Natural killer cell (primary cell): Measurements from ENCODE around the gene PRDM8. TPM values are rescaled to one million over a fixed set of nuclear protein-coding genes. Genes with fewer than 3 reads are reported as not detected.

Experiments used
- ATAC-seq, 3 donors: fragments of 150-1000 bp in 2 of 3; fragments of 200-7000 bp in 1 of 3; cut with Tn5 transposase; 1 replicate in 1 of 3; 2 replicates in 2 of 3; pipeline ENCODE4 v1.10.0; 2021; ENCODE audit warnings: mild to moderate bottlenecking in 2 of 3, moderate library complexity in 2 of 3
- DNase-seq, 2 donors: peaks; one replicate each; pipeline versions ENCODE4 v3.0.0 to v3.0.0-alpha.2; 2013 to 2021; ENCODE audit warnings: mixed read lengths in 1 of 2
- H3K27ac ChIP-seq: one replicate; pipeline ENCODE4 v1.5.1; 2013; ENCODE audit warnings: mild to moderate bottlenecking, low read length
- H3K27me3 ChIP-seq: one replicate; pipeline ENCODE4 v1.6.1; 2013; ENCODE audit warnings: low read length; ENCODE audit not compliant: control insufficient read depth, insufficient read depth
- H3K36me3 ChIP-seq: one replicate; pipeline ENCODE4 v1.6.1; 2013; ENCODE audit warnings: low read length; ENCODE audit not compliant: control insufficient read depth, insufficient read depth
- H3K4me1 ChIP-seq: one replicate; pipeline ENCODE4 v1.6.1; 2013; ENCODE audit warnings: low read length; ENCODE audit not compliant: control insufficient read depth, insufficient read depth
- H3K4me3 ChIP-seq: one replicate; pipeline ENCODE4 v1.5.1; 2013; ENCODE audit warnings: low read length
- H3K9me3 ChIP-seq: one replicate; pipeline ENCODE4 v1.6.1; 2013; ENCODE audit warnings: low read length; ENCODE audit not compliant: control insufficient read depth, insufficient read depth
- H3K27ac Mint-ChIP-seq, 2 donors: one replicate each; pipeline ENCODE4 v1.8.0; 2022; ENCODE audit warnings: mild to moderate bottlenecking in 2 of 2, mixed read lengths in 2 of 2, moderate library complexity in 1 of 2
- H3K27me3 Mint-ChIP-seq, 2 donors: one replicate each; pipeline ENCODE4 v1.8.0; 2022; ENCODE audit warnings: low read depth in 2 of 2, mixed read lengths in 2 of 2
- H3K36me3 Mint-ChIP-seq: one replicate; pipeline ENCODE4 v1.8.0; 2022; ENCODE audit warnings: mixed read lengths
- H3K4me1 Mint-ChIP-seq, 2 donors: one replicate each; pipeline ENCODE4 v1.8.0; 2022; ENCODE audit warnings: mixed read lengths in 2 of 2
- H3K4me3 Mint-ChIP-seq: one replicate; pipeline ENCODE4 v1.8.0; 2022; ENCODE audit warnings: mild to moderate bottlenecking, moderate library complexity, mixed read lengths
- H3K9me3 Mint-ChIP-seq, 2 donors: one replicate each; pipeline ENCODE4 v1.8.0; 2022; ENCODE audit warnings: mixed read lengths in 2 of 2
- WGBS: methylation state at CpG from one replicate; pipeline ENCODE4 v1.1.7; 2013; ENCODE audit warnings: missing lambda C conversion rate; ENCODE audit not compliant: insufficient coverage; 5-methylcytosine and 5-hydroxymethylcytosine counted together
- intact Hi-C: fragments of 100-400 bp; cut with micrococcal nuclease; formaldehyde crosslinking; loops from one replicate; pipeline ENCODE4 v1.14.2; 2022
- total RNA-seq, 4 donors: library from RNA; stranded (reverse); fragments of 120-200 nt in 1 of 4; gene quantifications; one replicate each; pipeline versions ENCODE4 v1.2.3 to v1.2.4, GENCODE V29; 2013 to 2022
- TF ChIP-seq, protein P1 (sequence below): fragments of 200-600 bp; IDR thresholded peaks from one replicate; pipeline ENCODE4 v1.8.0; 2022; ENCODE audit warnings: antibody characterized with exemption

The PRDM8 gene
- total RNA-seq, 3 donors from 2014 or later (not counting 1 experiment from before 2014, with no cell fraction given) = 5.8 to 6.2 (median 6.0) TPM

DNA sequence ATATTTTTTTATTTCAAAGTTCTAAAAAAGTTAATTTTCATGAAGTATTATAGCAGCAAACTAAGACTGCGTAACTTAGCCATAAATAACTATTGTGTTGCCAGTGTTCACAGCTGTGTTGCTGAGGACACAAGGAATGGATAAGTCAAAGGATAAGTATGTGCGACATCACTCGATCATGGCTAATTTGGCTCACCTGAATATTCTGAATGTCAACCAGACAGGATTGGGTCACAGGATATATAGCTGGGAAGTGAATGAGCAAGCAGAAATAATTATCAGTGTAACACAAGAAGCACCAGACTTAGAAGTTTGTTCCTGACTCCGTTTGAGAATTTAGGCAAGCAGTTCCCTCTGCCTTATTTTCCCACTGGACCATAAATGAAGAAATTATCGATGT lies 33.9 kb downstream of the PRDM8 start:
- intact Hi-C loops = no loop called here
- Histone ChIP-seq H3K36me3 (no peaks in the 10 kb centered on the region), H3K4me3 (no peak overlapping the region), H3K27ac (no peak overlapping the region), H3K4me1 (no peaks in the 10 kb centered on the region), H3K27me3 (peaks cover 5% of the 10 kb centered on the region), H3K9me3 (no peaks in the 10 kb centered on the region)
- no peaks in the 10 kb centered on the region for H3K36me3 Mint-ChIP-seq
- H3K27ac Mint-ChIP-seq = no peak overlapping the region
- peaks cover 18 to 22% of the 10 kb centered on the region in 2 donors for H3K27me3 Mint-ChIP-seq
- WGBS = 83% methylated on average over 5 of the region's 5 CpGs
- H3K4me1 Mint-ChIP-seq = no peaks in the 10 kb centered on the region
- no peaks in the 10 kb centered on the region for H3K9me3 Mint-ChIP-seq
- no peak overlapping the region for H3K4me3 Mint-ChIP-seq
- DNase-seq (no peak), ATAC-seq (no peak)
- TF ChIP-seq, protein P1, sequence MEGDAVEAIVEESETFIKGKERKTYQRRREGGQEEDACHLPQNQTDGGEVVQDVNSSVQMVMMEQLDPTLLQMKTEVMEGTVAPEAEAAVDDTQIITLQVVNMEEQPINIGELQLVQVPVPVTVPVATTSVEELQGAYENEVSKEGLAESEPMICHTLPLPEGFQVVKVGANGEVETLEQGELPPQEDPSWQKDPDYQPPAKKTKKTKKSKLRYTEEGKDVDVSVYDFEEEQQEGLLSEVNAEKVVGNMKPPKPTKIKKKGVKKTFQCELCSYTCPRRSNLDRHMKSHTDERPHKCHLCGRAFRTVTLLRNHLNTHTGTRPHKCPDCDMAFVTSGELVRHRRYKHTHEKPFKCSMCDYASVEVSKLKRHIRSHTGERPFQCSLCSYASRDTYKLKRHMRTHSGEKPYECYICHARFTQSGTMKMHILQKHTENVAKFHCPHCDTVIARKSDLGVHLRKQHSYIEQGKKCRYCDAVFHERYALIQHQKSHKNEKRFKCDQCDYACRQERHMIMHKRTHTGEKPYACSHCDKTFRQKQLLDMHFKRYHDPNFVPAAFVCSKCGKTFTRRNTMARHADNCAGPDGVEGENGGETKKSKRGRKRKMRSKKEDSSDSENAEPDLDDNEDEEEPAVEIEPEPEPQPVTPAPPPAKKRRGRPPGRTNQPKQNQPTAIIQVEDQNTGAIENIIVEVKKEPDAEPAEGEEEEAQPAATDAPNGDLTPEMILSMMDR = no peak

DNA sequence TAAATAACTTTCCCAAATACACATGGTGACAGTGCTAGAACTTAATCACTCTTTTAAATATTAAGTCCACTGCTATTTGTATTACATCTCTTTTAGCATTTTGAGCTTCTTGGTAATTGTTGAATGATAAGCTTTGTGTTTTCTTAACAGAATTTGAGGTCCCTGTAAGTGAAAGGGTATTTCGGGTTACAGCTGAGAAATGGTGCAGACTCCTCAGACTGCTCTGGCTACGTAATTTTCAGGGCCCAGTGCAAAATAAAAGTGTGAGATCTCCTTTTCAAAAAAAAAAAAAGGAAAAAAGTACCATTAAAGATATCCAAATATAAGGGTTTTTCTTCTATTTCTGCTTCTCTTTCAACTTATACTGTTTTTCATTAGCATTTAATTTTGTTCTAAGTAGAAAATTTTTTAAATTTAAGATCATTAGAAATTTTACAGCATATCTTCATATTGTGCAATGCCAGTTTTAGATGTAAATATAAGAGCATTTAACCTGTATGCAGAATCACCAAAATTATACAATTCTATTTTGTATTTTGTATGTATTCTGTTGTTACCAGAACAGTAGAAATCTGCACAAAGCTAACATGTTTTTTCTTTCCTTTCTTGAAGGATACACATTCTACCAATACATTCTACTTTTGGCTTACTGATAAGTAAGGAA lies 35.5 kb downstream of the PRDM8 start:
- no peak overlapping the region for H3K27ac Mint-ChIP-seq
- ATAC-seq = no peak
- H3K27me3 Mint-ChIP-seq = peaks cover 18 to 24% of the 10 kb centered on the region in 2 donors

DNA sequence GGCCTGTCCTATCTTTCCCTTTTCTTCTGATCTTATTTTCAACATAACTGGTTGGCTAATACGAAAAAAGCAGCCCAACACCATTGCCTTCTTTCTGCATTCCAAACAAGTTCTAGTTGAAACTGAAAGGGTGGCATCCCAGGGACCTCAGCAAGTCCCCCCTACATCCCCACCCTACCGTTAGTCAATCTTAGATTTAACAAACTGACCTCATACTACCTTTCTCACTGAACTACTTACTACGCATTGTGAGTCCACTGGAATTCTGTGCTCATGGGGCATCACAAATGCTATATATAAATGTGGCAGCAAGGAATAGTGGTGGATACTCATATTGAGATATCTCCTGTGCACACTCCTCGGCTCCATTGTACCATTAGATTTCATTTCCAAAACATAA lies 36.1 kb downstream of the PRDM8 start:
- Mint-ChIP-seq H3K4me1 (no peaks in the 10 kb centered on the region), H3K27ac (no peak overlapping the region), H3K4me3 (no peak overlapping the region), H3K36me3 (no peaks in the 10 kb centered on the region), H3K9me3 (no peaks in the 10 kb centered on the region), H3K27me3 (peaks cover 15 to 20% of the 10 kb centered on the region in 2 donors)
- WGBS = 90% methylated on average over 3 of the region's 4 CpGs
- no peaks in the 10 kb centered on the region for H3K36me3 ChIP-seq
- no peaks in the 10 kb centered on the region for H3K9me3 ChIP-seq
- ATAC-seq (no peak), DNase-seq (no peak)
- TF ChIP-seq, protein P1 = no peak
- H3K4me1 ChIP-seq = no peaks in the 10 kb centered on the region
- intact Hi-C loops = no loop called here
- H3K27me3 ChIP-seq = peaks cover 5% of the 10 kb centered on the region
- no peak overlapping the region for H3K27ac ChIP-seq
- no peak overlapping the region for H3K4me3 ChIP-seq

More for the DNA sequence above, 35.5 kb downstream of the PRDM8 start:
- Histone ChIP-seq H3K9me3 (no peaks in the 10 kb centered on the region), H3K27me3 (peaks cover 5% of the 10 kb centered on the region), H3K4me3 (no peak overlapping the region), H3K4me1 (no peaks in the 10 kb centered on the region), H3K27ac (no peak overlapping the region), H3K36me3 (no peaks in the 10 kb centered on the region)
- Mint-ChIP-seq H3K4me1 (no peaks in the 10 kb centered on the region), H3K4me3 (no peak overlapping the region), H3K9me3 (no peaks in the 10 kb centered on the region), H3K36me3 (no peaks in the 10 kb centered on the region)
- TF ChIP-seq, protein P1 = no peak
- 90% methylated on average over 2 of the region's 2 CpGs for WGBS
- intact Hi-C loops = no loop called here
- no peak for DNase-seq

DNA sequence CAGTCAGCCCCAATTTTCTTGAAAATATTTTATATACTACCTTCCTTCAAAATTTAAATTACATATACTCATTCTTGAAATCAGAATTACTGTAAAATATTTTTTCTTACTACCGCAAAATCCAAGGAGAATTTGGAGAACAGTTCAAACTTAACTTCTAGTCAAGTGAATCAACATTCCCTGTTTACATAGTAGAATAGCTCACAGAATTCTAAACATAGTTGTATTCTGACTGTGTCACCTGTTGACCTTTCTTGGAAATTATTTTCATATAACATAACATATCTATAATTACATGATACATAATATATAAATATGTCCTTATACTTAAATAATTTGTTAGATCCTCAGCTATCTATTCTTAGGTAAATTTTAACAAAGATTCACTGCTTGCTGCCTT lies 38.1 kb downstream of the PRDM8 start:
- Mint-ChIP-seq H3K27me3 (peaks cover 7 to 19% of the 10 kb centered on the region in 2 donors), H3K4me3 (no peak overlapping the region), H3K36me3 (no peaks in the 10 kb centered on the region), H3K27ac (no peak overlapping the region), H3K4me1 (no peaks in the 10 kb centered on the region), H3K9me3 (no peaks in the 10 kb centered on the region)
- Histone ChIP-seq H3K9me3 (no peaks in the 10 kb centered on the region), H3K27me3 (peaks cover 2% of the 10 kb centered on the region), H3K36me3 (no peaks in the 10 kb centered on the region), H3K4me3 (no peak overlapping the region), H3K27ac (no peak overlapping the region), H3K4me1 (no peaks in the 10 kb centered on the region)
- ATAC-seq (no peak), DNase-seq (no peak)
- TF ChIP-seq, protein P1 = no peak
- intact Hi-C loops = no loop called here
- WGBS = 100% methylated on average over 1 of the region's 1 CpG
